ENCODE measurements around the gene FPR1. TPM values are rescaled to one million over a fixed set of nuclear protein-coding genes. Genes with fewer than 3 reads are reported as not detected.

The FPR1 gene
- total RNA-seq, 1 donor from 2014 or later = not detected

DNA sequence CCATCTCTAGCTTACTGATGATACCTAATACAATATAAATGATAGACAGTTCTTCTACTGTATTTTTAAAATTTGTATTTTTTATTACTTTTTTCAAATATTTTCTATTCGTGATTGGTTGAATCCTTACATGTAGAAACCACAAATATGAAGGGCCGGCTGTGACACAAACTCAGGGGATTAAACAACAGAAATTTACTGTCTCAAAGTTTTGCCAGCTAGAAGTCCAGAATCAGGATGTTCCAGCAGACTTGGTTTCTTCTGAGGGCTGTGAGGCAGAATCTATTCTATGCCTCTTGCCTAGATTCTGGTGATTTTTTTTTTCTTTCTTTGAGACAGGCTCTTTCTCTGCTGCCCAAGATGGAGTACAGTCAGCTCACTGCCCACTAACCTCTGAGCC is 13.8 kb downstream of the FPR1 start:
- Mint-ChIP-seq H3K27ac (ENCODE audit: unreplicated experiment) (no peak overlapping the region), H3K36me3 (ENCODE audit: unreplicated experiment) (no peaks in the 10 kb centered on the region)
- TF ChIP-seq, protein P1, sequence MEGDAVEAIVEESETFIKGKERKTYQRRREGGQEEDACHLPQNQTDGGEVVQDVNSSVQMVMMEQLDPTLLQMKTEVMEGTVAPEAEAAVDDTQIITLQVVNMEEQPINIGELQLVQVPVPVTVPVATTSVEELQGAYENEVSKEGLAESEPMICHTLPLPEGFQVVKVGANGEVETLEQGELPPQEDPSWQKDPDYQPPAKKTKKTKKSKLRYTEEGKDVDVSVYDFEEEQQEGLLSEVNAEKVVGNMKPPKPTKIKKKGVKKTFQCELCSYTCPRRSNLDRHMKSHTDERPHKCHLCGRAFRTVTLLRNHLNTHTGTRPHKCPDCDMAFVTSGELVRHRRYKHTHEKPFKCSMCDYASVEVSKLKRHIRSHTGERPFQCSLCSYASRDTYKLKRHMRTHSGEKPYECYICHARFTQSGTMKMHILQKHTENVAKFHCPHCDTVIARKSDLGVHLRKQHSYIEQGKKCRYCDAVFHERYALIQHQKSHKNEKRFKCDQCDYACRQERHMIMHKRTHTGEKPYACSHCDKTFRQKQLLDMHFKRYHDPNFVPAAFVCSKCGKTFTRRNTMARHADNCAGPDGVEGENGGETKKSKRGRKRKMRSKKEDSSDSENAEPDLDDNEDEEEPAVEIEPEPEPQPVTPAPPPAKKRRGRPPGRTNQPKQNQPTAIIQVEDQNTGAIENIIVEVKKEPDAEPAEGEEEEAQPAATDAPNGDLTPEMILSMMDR (IDR thresholded peaks at IDR 0.05) = no peak

GRCh38 chr19:51737389-51737788 is 14.3 kb downstream of the FPR1 start:
- H3K4me3 Mint-ChIP-seq (ENCODE audit: unreplicated experiment) = no peak overlapping the region
- H3K36me3 Mint-ChIP-seq (ENCODE audit: unreplicated experiment) = no peaks in the 10 kb centered on the region
- H3K9me3 Mint-ChIP-seq (ENCODE audit: unreplicated experiment) = no peaks in the 10 kb centered on the region
- no peak for DNase-seq (ENCODE audit: extremely low spot score, unreplicated experiment)
- H3K27me3 Mint-ChIP-seq (ENCODE audit: unreplicated experiment) = no peaks in the 10 kb centered on the region
- H3K27ac Mint-ChIP-seq (ENCODE audit: unreplicated experiment) = no peak overlapping the region
- TF ChIP-seq, protein P1 (IDR thresholded peaks at IDR 0.05) = no peak
- H3K4me1 Mint-ChIP-seq (ENCODE audit: unreplicated experiment) = no peaks in the 10 kb centered on the region

More for the DNA sequence above, 13.8 kb downstream of the FPR1 start:
- Mint-ChIP-seq H3K9me3 (ENCODE audit: unreplicated experiment) (peaks cover 4% of the 10 kb centered on the region), H3K27me3 (ENCODE audit: unreplicated experiment) (no peaks in the 10 kb centered on the region), H3K4me1 (ENCODE audit: unreplicated experiment) (no peaks in the 10 kb centered on the region), H3K4me3 (ENCODE audit: unreplicated experiment) (no peak overlapping the region)
- no peak for DNase-seq (ENCODE audit: extremely low spot score, unreplicated experiment)

DNA sequence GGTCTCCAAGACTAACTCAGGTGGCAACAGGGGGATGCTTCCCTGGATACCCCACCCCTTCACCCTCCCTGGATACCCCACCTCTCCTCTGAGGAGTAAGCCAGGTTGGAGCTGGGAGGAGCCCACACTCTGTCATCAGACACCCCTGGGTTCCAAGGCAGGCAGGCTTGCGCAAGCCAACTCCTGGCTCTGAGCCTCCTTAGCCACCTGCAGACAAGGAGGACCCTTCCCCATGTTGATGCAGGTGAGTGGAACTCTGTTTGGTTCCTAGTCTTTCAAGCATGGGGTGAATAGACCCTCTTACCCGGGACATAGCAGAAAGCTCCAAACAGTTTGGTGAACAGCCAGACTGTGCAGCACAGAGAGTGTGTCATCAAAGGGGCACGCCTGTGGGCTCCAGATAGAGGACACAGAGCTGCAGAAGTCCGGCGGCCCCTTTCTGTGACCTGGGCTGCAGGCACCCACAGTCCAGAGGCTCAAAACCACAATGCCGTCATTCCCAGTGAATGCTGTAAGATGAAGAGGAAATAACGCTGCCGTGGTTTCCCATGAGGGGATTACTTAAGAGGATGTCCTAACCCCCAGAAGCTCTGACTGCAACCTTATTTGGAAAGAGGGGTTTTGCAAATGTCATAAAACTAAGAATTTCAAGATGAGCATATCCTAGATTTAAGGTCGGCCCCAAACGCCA is 15.8 kb downstream of the FPR1 start:
- H3K4me1 Mint-ChIP-seq (ENCODE audit: unreplicated experiment) = no peaks in the 10 kb centered on the region

GRCh38 chr19:51733742-51734522 is 17.7 kb downstream of the FPR1 start:
- TF ChIP-seq, protein P1 (IDR thresholded peaks at IDR 0.05) = no peak
- H3K9me3 Mint-ChIP-seq (ENCODE audit: unreplicated experiment) = peaks cover 5% of the 10 kb centered on the region
- DNase-seq (ENCODE audit: extremely low spot score, unreplicated experiment) = no peak
- no peaks in the 10 kb centered on the region for H3K36me3 Mint-ChIP-seq (ENCODE audit: unreplicated experiment)
- H3K4me3 Mint-ChIP-seq (ENCODE audit: unreplicated experiment) = no peak overlapping the region
- no peaks in the 10 kb centered on the region for H3K27me3 Mint-ChIP-seq (ENCODE audit: unreplicated experiment)
- no peak overlapping the region for H3K27ac Mint-ChIP-seq (ENCODE audit: unreplicated experiment)
- no peaks in the 10 kb centered on the region for H3K4me1 Mint-ChIP-seq (ENCODE audit: unreplicated experiment)

More for the DNA sequence above, 15.8 kb downstream of the FPR1 start:
- H3K4me3 Mint-ChIP-seq (ENCODE audit: unreplicated experiment) = no peak overlapping the region
- H3K36me3 Mint-ChIP-seq (ENCODE audit: unreplicated experiment) = no peaks in the 10 kb centered on the region
- peaks cover under 1% of the 10 kb centered on the region for H3K9me3 Mint-ChIP-seq (ENCODE audit: unreplicated experiment)
- DNase-seq (ENCODE audit: extremely low spot score, unreplicated experiment) = no peak
- H3K27me3 Mint-ChIP-seq (ENCODE audit: unreplicated experiment) = no peaks in the 10 kb centered on the region
- H3K27ac Mint-ChIP-seq (ENCODE audit: unreplicated experiment) = no peak overlapping the region
- TF ChIP-seq, protein P1 (IDR thresholded peaks at IDR 0.05) = no peak

- TF ChIP-seq, protein P1 (IDR thresholded peaks at IDR 0.05) = no peak
- H3K4me1 Mint-ChIP-seq (ENCODE audit: unreplicated experiment) = peaks cover 10% of the 10 kb centered on the region
- no peaks in the 10 kb centered on the region for H3K36me3 Mint-ChIP-seq (ENCODE audit: unreplicated experiment)
- H3K4me3 Mint-ChIP-seq (ENCODE audit: unreplicated experiment) = no peak overlapping the region
- H3K9me3 Mint-ChIP-seq (ENCODE audit: unreplicated experiment) = peaks cover 10% of the 10 kb centered on the region
- peaks cover 6% of the 10 kb centered on the region for H3K27me3 Mint-ChIP-seq (ENCODE audit: unreplicated experiment)
- no peak for DNase-seq (ENCODE audit: extremely low spot score, unreplicated experiment)
- no peak overlapping the region for H3K27ac Mint-ChIP-seq (ENCODE audit: unreplicated experiment)
These were observed 21.9 kb downstream of the FPR1 start for GRCh38 chr19:51729781-51730180.

Measured in osteocyte (in vitro differentiated cells).